Tibial artery (tissue), 4 donors: ENCODE data around the gene UVRAG.

Experiments used
- DNase-seq, 2 donors: peaks; one replicate each; pipeline ENCODE4 v3.0.0-alpha.2; 2019
- H3K27ac ChIP-seq, 2 donors: fragments of 200-600 bp; sonication (generic) in 1 of 2; 1 replicate in 1 of 2; 2 replicates in 1 of 2; pipeline ENCODE4 v1.5.1; 2018 to 2019; ENCODE audit warnings: mild to moderate bottlenecking in 1 of 2
- H3K27me3 ChIP-seq, 2 donors: fragments of 200-600 bp; sonication (generic) in 1 of 2; one replicate each; pipeline versions ENCODE4 v1.5.1 to v1.6.0; 2016 to 2019
- H3K36me3 ChIP-seq, 3 donors: fragments of 200-600 bp; sonication (generic) in 2 of 3; one replicate each; pipeline ENCODE4 v1.5.1; 2016 to 2019; ENCODE audit warnings: mild to moderate bottlenecking in 2 of 3
- H3K4me1 ChIP-seq, 4 donors: fragments of 200-600 bp; sonication (generic) in 2 of 4; 1 replicate in 3 of 4; 2 replicates in 1 of 4; pipeline ENCODE4 v1.5.1; 2016 to 2019
- H3K4me3 ChIP-seq, 2 donors: fragments of 200-600 bp; sonication (generic) in 1 of 2; 1 replicate in 1 of 2; 2 replicates in 1 of 2; pipeline ENCODE4 v1.5.1; 2018 to 2019; ENCODE audit warnings: mild to moderate bottlenecking in 2 of 2
- H3K9me3 ChIP-seq, 3 donors: fragments of 200-600 bp; sonication (generic) in 1 of 3; one replicate each; pipeline ENCODE4 v1.5.1; 2016 to 2019
- intact Hi-C: fragments of 100-400 bp; cut with DNase I; formaldehyde crosslinking; loops from one replicate; pipeline ENCODE4 v1.15.0; 2023; ENCODE audit warnings: low total_unique reads
- TF ChIP-seq, protein P1 (sequence below), 2 experiments: fragments of 200-600 bp in 1 of 2; fragments of 450-650 bp in 1 of 2; IDR thresholded peaks; one replicate each; pipeline ENCODE4 v1.5.1; 2017 to 2019; ENCODE audit warnings: antibody characterized with exemption in 2 of 2, mild to moderate bottlenecking in 1 of 2, moderate library complexity in 1 of 2

UVRAG gene

DNA sequence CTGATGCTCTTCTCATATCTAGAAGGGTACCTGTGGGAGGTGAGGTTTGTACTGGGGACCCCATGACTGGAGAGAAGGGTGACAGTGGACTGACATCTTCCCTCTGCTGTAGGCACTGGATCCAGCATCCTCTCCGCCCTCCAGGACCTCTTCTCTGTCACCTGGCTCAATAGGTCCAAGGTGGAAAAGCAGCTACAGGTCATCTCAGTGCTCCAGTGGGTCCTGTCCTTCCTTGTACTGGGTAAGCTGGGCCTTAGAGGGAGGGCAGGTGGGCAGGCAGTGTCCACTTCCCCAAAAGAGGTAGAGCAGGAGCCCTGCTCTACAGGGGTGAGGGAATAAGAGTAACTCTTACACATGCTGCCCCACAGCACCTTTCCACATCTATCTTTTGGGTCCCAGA, 30.5 kb upstream of the UVRAG start:
- Histone ChIP-seq H3K4me1 (no peaks in the 10 kb centered on the region), H3K27me3 (no peaks in the 10 kb centered on the region), H3K27ac (no peak overlapping the region), H3K36me3 (peaks cover 0 to 4% (median 0%) of the 10 kb centered on the region in 3 donors), H3K4me3 (no peak overlapping the region), H3K9me3 (no peaks in the 10 kb centered on the region)
- intact Hi-C loops, result loop anchor here (10.0 kb wide), 1 partner anchor 70 kb away; the partner anchor contains the start of gene MOGAT2
- TF ChIP-seq, protein P1, sequence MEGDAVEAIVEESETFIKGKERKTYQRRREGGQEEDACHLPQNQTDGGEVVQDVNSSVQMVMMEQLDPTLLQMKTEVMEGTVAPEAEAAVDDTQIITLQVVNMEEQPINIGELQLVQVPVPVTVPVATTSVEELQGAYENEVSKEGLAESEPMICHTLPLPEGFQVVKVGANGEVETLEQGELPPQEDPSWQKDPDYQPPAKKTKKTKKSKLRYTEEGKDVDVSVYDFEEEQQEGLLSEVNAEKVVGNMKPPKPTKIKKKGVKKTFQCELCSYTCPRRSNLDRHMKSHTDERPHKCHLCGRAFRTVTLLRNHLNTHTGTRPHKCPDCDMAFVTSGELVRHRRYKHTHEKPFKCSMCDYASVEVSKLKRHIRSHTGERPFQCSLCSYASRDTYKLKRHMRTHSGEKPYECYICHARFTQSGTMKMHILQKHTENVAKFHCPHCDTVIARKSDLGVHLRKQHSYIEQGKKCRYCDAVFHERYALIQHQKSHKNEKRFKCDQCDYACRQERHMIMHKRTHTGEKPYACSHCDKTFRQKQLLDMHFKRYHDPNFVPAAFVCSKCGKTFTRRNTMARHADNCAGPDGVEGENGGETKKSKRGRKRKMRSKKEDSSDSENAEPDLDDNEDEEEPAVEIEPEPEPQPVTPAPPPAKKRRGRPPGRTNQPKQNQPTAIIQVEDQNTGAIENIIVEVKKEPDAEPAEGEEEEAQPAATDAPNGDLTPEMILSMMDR (IDR thresholded peaks at IDR 0.05), result no peak
- DNase-seq, result no peak

DNA sequence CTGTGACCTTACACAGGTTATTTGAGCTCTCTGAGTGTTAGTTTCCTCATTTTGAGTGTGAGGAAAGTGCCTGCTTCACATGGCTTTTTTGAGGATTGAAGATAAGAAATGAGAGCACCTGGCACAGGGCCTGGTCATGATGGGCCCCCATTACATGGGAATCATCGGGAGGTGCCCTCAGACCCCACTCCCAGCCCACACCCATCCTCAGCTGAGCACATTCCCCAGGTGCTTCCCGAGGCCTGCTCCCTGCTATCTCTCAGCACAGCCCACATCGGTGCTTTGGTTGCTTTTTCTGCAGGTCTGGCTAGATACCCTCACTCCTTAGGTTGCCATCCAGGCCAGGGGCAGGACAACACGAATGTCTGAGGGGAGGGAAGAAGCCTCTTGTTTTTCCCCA, 29.8 kb upstream of the UVRAG start:
- DNase-seq, result no peak
- Histone ChIP-seq H3K36me3 (peaks cover 0 to 4% (median 0%) of the 10 kb centered on the region in 3 donors), H3K4me3 (no peak overlapping the region), H3K27me3 (no peaks in the 10 kb centered on the region), H3K9me3 (no peaks in the 10 kb centered on the region), H3K4me1 (no peaks in the 10 kb centered on the region), H3K27ac (no peak overlapping the region)
- intact Hi-C loops, result loop anchor here (10.0 kb wide), 1 partner anchor 70 kb away; the partner anchor contains the start of gene MOGAT2
- TF ChIP-seq, protein P1 (IDR thresholded peaks at IDR 0.05), result no peak

DNA sequence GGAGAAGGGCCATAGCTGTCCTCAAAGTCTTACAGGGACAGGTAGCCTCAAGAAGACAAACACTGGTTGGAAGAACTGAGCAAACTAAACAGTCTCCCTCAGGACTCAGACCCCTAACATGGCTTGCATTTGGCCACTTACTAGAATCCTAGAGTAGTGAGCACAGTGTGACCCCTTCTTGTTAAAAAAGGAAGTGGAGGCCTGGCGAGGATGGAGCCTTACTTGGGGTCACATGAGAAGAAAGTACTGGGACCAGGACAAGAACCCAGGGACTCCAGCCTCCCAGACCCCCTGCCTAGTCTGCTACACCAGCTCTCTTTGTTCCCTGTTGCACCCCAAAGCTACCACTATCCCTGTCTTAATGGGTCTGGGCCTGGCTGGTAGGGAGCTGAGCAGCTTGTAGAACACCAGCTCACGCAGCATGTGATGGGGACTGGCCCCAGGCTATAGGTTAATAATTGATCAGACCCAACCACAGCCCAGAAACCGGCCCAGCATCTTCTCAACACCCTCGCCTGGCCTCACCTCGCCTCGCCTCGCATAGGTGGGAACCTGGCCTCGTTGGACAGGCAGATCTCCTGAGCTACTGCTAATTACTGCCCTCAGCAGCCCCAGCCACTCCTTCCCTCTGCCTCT, 28.8 kb upstream of the UVRAG start:
- intact Hi-C loops, result loop anchor here (10.0 kb wide), 1 partner anchor 71 kb away; the partner anchor contains the start of gene MOGAT2
- H3K36me3 ChIP-seq, result peaks cover 0 to 4% (median 0%) of the 10 kb centered on the region in 3 donors
- no peaks in the 10 kb centered on the region for H3K9me3 ChIP-seq
- no peaks in the 10 kb centered on the region for H3K27me3 ChIP-seq
- TF ChIP-seq, protein P1 (IDR thresholded peaks at IDR 0.05), result no peak
- no peak overlapping the region for H3K4me3 ChIP-seq
- H3K4me1 ChIP-seq, result no peaks in the 10 kb centered on the region
- no peak overlapping the region for H3K27ac ChIP-seq
- no peak for DNase-seq

GRCh38 chr11:75789521-75789920, 25.5 kb upstream of the UVRAG start:
- no peak overlapping the region for H3K27ac ChIP-seq
- H3K4me3 ChIP-seq, result no peak overlapping the region
- H3K9me3 ChIP-seq, result no peaks in the 10 kb centered on the region
- H3K4me1 ChIP-seq, result no peaks in the 10 kb centered on the region
- H3K27me3 ChIP-seq, result no peaks in the 10 kb centered on the region
- intact Hi-C loops, result loop anchor here (10.0 kb wide), 1 partner anchor 75 kb away; the partner anchor contains the start of gene MOGAT2
- TF ChIP-seq, protein P1 (IDR thresholded peaks at IDR 0.05), result no peak
- DNase-seq, result no peak
- peaks cover 0 to 4% (median 0%) of the 10 kb centered on the region in 3 donors for H3K36me3 ChIP-seq

DNA sequence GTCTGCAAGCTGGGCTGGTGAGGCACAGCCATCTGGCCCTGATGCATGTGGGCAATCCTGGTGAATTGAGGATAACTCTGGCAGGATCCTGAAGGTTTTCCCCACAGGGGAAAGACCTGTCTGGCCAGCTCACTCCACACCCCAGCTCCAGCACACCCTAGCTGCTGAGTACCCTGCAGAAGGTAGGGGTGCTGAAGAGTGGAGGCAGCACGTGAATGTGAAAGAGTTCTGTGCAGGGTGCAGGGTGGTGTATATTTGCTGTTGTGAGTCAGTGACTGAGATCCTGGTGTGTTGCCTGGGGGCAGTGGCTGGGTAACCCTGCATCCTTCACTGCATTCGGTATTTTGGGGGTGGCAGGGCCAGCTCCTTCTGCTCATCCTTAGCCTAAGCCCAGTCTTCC, 24.0 kb upstream of the UVRAG start:
- DNase-seq, result no peak

More for the DNA sequence above, 24.0 kb upstream of the UVRAG start:
- Histone ChIP-seq H3K27me3 (no peaks in the 10 kb centered on the region), H3K4me3 (no peak overlapping the region), H3K9me3 (no peaks in the 10 kb centered on the region), H3K4me1 (no peaks in the 10 kb centered on the region), H3K27ac (no peak overlapping the region), H3K36me3 (peaks cover 0 to under 1% (median 0%) of the 10 kb centered on the region in 3 donors)
- TF ChIP-seq, protein P1 (IDR thresholded peaks at IDR 0.05), result no peak
- intact Hi-C loops, result no loop called here
